Measurements from ENCODE around the gene SELENOP.

GRCh38 chr5:42822548-42822947, 10.9 kb upstream of the SELENOP start:
- TF ChIP-seq CTCF (IDR thresholded peaks at IDR 0.05) (no peak), POLR2A (IDR thresholded peaks at IDR 0.05) (no peak)

All from suprapubic skin (tissue), 3 donors.